Cardiac septum (tissue), 1 donor: ENCODE results near the gene SLC4A5. TPM values are rescaled to one million over a fixed set of nuclear protein-coding genes. Genes with fewer than 3 reads are reported as not detected.
A peak's percentile ranks its signal among the peaks of the same experiment; 100 is the strongest.

Experiments
- DNase-seq: peaks from one replicate; pipeline ENCODE4 v3.0.0-alpha.2; 2020; ENCODE audit warnings: low spot score
- intact Hi-C: fragments of 100-400 bp; cut with DNase I; formaldehyde crosslinking; loops from one replicate; pipeline ENCODE4 v1.14.0; 2022
- long read RNA-seq: library from polyadenylated mRNA; unstranded; transcript quantifications from one replicate; pipeline ENCODE4 v2.0.0, GENCODE V29; 2021
- total RNA-seq: library from RNA; stranded (reverse); fragmentation: NEBNext Ultra II Directional; extraction: Animal tissue kit (Norgen Biotek cat#: 25700); gene quantifications from one replicate; pipeline ENCODE4 v1.2.1, GENCODE V29; 2021
- donor health status: DM: no; HTN: no; CAD: no.

Gene SLC4A5
- total RNA-seq = 3.6 TPM
- long read RNA-seq, partial matches to known transcripts = 0 of 2 reads
- long read RNA-seq, other reads (novel, unspliced or antisense) = 2 of 2 reads

DNA sequence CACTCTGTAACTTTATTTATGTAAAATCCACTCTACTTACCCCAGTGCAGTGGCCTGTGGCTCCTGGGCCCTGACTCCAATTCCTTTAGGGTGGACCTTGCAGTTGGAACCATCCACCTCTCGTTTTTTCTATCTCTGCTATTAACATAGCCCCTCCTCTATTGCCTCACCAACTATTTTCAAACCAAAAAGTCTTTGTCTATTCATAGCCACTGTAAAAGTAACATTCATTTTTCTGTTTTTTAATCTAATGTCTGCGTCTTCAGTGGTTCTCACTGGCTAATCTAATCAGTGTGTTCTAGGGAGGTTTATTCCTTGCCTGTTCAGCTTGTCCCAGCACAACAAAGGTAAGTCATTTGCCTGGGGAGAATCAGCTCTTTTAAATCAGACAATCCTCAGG is at the start of gene SLC4A5:
Gene SLC4A5 (minus strand): TSS at position 101 of the 400 bp plus-strand sequence. CDS start 28,393 bp downstream, outside the sequence.
- DNase-seq = no peak
- intact Hi-C loops = no loop called here

GRCh38 chr2:74392449-74392743 is 49.2 kb upstream of the SLC4A5 start:
- intact Hi-C loops = loop anchor here (5.0 to 10.0 kb wide), 3 partner anchors 60 to 568 kb away; partner anchors contain the start of gene STAMBP
- no peak for DNase-seq

- intact Hi-C loops = loop anchor here (5.0 to 10.0 kb wide), 3 partner anchors 60 to 567 kb away; partner anchors contain the start of gene STAMBP
- DNase-seq = peak; percentile 97
Observed at GRCh38 chr2:74391580-74392448, 48.6 kb upstream of the SLC4A5 start.

DNA sequence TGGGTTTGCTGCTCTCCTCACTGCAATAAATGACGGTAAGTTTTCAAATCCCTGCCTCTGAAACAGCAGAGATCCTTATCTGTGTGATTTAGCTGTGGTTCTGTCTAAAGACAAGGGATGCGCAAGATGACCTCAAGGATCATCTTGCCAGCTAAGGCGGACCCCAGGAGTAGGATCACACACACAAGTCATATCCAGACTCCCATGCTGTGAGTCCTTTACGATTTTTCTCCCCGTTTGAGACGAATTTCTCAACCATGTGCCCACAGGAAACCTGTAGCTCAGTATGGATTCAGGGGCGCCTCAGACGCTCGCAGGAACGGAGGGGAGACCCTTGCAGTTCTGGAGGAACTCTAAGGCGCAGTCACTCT is 48.0 kb upstream of the SLC4A5 start:
- no peak for DNase-seq
- intact Hi-C loops = loop anchor here (5.0 to 10.0 kb wide), 3 partner anchors 59 to 566 kb away; partner anchors contain the start of gene STAMBP

- intact Hi-C loops = loop anchor here (5.0 to 10.0 kb wide), 3 partner anchors 58 to 566 kb away; partner anchors contain the start of gene STAMBP
- DNase-seq = no peak
Observed at GRCh38 chr2:74390606-74391005, 47.4 kb upstream of the SLC4A5 start.

- intact Hi-C loops = no loop called here
- no peak for DNase-seq
Observed at GRCh38 chr2:74387346-74387745, 44.1 kb upstream of the SLC4A5 start.

GRCh38 chr2:74385396-74385795 is 42.2 kb upstream of the SLC4A5 start:
- DNase-seq = no peak
- intact Hi-C loops = no loop called here

DNA sequence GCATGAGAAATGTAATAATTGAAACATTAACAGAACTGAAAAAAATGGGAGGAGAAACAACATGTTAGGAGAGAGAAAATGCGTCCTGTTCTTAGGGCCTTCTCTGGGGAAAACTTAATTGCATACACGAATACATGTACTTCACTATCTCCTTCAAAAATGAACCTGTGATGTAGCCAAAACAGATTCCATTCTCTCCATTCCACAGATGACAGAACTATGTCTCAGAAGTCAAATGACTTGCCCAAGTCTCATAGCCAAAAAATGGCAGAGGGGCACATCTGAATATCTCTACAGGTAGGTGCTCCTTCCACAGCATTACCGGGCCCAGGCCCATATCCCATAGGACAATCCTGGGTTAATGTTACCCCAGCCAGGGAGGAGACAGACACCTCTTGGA is 40.8 kb upstream of the SLC4A5 start:
- intact Hi-C loops = no loop called here
- DNase-seq = no peak

DNA sequence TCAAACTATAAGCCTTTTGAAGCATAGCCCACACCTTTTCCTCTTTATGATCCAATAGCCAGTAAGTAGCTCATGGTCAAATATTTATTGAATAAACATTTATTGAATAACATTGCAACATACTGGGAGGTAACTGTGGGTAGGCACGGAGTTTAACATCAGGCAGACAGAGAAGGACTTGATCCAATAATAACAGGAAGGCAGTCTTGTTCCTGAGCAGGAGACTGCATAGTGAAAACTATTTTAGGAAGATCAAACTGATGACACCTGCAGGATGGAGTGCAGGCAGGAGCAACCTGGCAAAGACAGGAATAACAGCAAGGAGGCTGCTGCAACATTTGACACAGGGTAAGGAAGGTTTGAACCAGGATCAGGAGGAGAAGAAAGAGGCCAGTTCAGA is 40.0 kb upstream of the SLC4A5 start:
- intact Hi-C loops = no loop called here

GRCh38 chr2:74381751-74382150 is 38.5 kb upstream of the SLC4A5 start:
- intact Hi-C loops = no loop called here

More for the DNA sequence above, 40.0 kb upstream of the SLC4A5 start:
- DNase-seq = no peak

GRCh38 chr2:74379851-74380789 is 36.9 kb upstream of the SLC4A5 start, which contains the start of gene DCTN1:
TSS of gene DCTN1 (minus strand) at chr2:74380311. CDS start at chr2:74380037, 274 bp downstream.
- intact Hi-C loops = no loop called here
- DNase-seq = peak; percentile 81

More at GRCh38 chr2:74381751-74382150, 38.5 kb upstream of the SLC4A5 start:
- no peak for DNase-seq

GRCh38 chr2:74378007-74378406 is 34.8 kb upstream of the SLC4A5 start:
- intact Hi-C loops = no loop called here

DNA sequence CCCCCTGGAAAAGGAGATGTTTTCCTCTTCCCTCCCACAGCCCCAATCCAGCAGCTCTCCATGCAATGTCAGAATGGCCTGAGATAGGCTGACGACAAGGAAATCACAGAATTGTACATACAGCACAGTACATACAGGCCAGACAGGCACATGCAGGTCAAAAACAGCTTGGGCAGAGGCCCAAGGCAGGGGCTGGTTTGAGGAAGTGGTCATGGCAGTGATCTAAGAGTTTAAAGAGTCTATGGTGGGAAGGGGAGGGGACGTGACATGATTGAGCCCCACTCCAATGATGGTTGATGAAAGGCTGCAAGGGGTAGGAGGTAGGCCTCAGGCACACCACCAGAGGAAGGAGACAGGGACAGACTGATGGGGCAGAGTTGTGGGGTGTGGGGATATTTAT is 32.6 kb upstream of the SLC4A5 start:
- intact Hi-C loops = no loop called here
- no peak for DNase-seq

More at GRCh38 chr2:74378007-74378406, 34.8 kb upstream of the SLC4A5 start:
- no peak for DNase-seq

- intact Hi-C loops = no loop called here
- peak; percentile 82 for DNase-seq
Observed at GRCh38 chr2:74374509-74375205, 31.4 kb upstream of the SLC4A5 start.

DNA sequence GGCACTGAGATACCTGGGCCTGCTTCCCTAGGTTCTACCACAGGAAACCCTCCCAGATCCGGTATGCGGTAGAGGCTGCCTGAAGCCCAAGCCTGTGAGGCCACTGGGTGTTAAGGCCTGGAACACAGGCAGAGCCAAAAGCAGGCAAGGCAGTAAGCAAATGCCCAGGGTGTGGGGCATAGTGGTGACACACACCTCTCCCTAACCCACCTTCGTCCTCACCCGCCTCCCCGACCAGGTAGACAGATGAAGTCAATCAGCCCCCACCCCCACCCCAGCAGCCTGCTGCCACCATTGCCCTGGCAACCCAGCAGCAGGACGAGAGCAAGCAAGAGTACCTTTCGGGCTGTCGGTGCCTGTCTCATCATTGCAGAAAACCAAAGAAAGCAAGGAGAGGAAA is 30.8 kb upstream of the SLC4A5 start:
- DNase-seq = no peak
- intact Hi-C loops = no loop called here

DNA sequence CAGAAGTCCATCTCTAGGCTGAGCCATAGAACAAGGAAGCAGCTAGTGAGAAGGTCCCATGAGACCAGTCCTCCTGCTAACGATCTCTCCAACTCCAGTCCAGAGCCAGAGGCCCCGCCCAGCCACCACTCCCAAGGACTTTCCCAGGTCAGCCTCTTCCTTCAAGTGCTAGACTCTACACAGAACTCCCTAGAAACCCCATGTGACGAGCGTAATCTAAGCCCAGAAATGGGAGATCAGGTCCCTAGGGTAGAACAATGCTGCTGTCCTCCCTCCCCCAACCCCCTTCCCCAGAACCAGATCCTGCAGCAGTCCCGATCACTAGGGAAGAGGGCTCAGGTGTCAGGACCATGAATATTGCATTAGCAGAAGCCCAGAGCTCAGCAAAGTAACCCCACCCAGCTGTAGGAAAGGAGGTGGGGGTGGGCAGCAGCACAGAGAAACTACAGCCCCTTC is 30.0 kb upstream of the SLC4A5 start:
- intact Hi-C loops = no loop called here
- no peak for DNase-seq

DNA sequence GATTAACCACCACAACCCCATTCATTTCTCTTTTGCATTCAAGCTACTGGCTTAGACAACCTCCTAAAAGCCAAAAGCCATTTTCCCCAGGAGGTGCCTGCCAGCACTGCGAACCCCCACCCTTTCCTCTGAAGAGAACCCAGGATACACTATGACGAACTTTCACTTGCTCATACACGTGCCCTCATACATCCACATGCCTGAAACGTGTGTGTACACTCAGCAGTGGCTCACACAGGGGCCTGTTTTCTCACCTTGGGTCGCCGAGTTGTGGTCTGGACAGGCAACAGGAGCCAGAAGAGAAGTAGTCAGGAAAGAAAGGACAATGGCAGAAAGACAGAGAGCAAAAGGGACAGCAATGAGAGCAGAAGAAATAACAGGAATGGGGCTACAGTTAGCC is 29.5 kb upstream of the SLC4A5 start:
- DNase-seq = no peak
- intact Hi-C loops = no loop called here

DNA sequence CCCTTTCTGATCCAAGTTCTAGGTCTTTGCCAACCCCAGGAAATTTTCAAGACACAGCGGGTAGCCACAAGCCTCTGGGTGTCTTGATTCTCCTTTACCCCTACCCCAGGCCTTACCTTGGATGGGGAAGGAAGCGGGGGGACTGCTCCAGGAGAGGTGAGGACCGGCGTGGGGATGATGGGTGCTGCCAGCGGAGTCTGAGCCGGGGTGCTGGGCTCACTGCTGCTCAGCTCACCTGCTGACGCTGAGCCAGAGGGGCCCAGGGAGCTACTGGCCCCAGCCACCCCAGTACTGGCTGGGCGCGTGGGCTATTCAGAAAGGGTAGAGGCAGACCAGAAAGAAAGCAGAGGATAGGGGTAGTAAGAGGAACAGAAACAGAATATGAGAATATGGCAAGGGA is 28.2 kb upstream of the SLC4A5 start:
- intact Hi-C loops = no loop called here
- no peak for DNase-seq

DNA sequence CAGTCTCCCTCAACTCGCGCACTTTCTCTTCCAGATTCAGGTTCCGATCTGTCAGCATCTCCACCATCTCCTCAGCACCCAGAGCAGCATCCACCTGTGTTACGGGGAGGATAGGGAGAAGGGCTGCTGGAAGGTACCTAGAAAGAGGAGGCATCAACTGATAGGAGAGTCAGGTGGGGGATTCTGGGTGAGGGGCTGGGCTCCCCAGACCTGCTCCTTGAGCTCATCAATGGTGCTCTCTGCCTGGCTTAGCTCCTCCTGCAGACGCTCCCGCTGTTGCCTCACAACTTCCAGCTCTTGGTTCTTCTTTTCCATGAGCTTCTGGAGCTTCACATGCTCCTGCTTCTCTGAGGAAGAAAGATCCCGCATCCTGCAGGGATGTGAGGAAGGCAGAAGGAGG is 26.8 kb upstream of the SLC4A5 start:
- intact Hi-C loops = no loop called here
- no peak for DNase-seq
